T-helper 1 cell treated with Interleukin-12 subunit alpha and Interleukin-12 subunit beta and Interleukin-4 antibody, amounts not matched to agents 30 μg/mL and 1 μg/mL, for 36 hours (primary cell): ENCODE data around the gene PSEN1.

ENCODE experiments used
- H3K27ac Mint-ChIP-seq: one replicate; pipeline ENCODE4 v1.8.0; 2021; ENCODE audit warnings: mild to moderate bottlenecking, mixed read lengths
- H3K27me3 Mint-ChIP-seq: one replicate; pipeline ENCODE4 v1.8.0; 2021; ENCODE audit warnings: low read depth, mixed read lengths
- H3K36me3 Mint-ChIP-seq: one replicate; pipeline ENCODE4 v1.8.0; 2021; ENCODE audit warnings: low read depth, mixed read lengths
- H3K4me1 Mint-ChIP-seq: one replicate; pipeline ENCODE4 v1.8.0; 2021; ENCODE audit warnings: low read depth, mixed read lengths
- H3K4me3 Mint-ChIP-seq: one replicate; pipeline ENCODE4 v1.8.0; 2021; ENCODE audit warnings: mild to moderate bottlenecking, moderate library complexity, mixed read lengths
- H3K9me3 Mint-ChIP-seq: one replicate; pipeline ENCODE4 v1.8.0; 2021; ENCODE audit warnings: mixed read lengths

PSEN1 gene

GRCh38 chr14:73265721-73266046, 129.4 kb downstream of the PSEN1 start:
- H3K4me3 Mint-ChIP-seq = no peak overlapping the region
- peaks cover 5% of the 10 kb centered on the region for H3K4me1 Mint-ChIP-seq
- peaks cover 17% of the 10 kb centered on the region for H3K27me3 Mint-ChIP-seq
- H3K9me3 Mint-ChIP-seq = no peaks in the 10 kb centered on the region
- peaks cover 2% of the 10 kb centered on the region for H3K36me3 Mint-ChIP-seq
- H3K27ac Mint-ChIP-seq = no peak overlapping the region

GRCh38 chr14:73266317-73266716, 130.0 kb downstream of the PSEN1 start:
- peaks cover 22% of the 10 kb centered on the region for H3K27me3 Mint-ChIP-seq
- no peaks in the 10 kb centered on the region for H3K9me3 Mint-ChIP-seq

GRCh38 chr14:73267474-73267873, 131.2 kb downstream of the PSEN1 start:
- H3K4me3 Mint-ChIP-seq = no peak overlapping the region
- no peak overlapping the region for H3K27ac Mint-ChIP-seq
- H3K27me3 Mint-ChIP-seq = peaks cover 22% of the 10 kb centered on the region
- no peaks in the 10 kb centered on the region for H3K9me3 Mint-ChIP-seq
- H3K36me3 Mint-ChIP-seq = peaks cover 7% of the 10 kb centered on the region
- peaks cover 5% of the 10 kb centered on the region for H3K4me1 Mint-ChIP-seq

More at GRCh38 chr14:73266317-73266716, 130.0 kb downstream of the PSEN1 start:
- Mint-ChIP-seq H3K4me1 (peaks cover 5% of the 10 kb centered on the region), H3K36me3 (peaks cover 5% of the 10 kb centered on the region), H3K4me3 (no peak overlapping the region), H3K27ac (no peak overlapping the region)

- Mint-ChIP-seq H3K36me3 (peaks cover 12% of the 10 kb centered on the region), H3K4me1 (peaks cover 5% of the 10 kb centered on the region), H3K27me3 (peaks cover 22% of the 10 kb centered on the region), H3K9me3 (no peaks in the 10 kb centered on the region), H3K27ac (peak overlapping the region; percentile 13), H3K4me3 (peak overlapping the region; percentile 55)
Observed at GRCh38 chr14:73269729-73270531, 133.6 kb downstream of the PSEN1 start.

GRCh38 chr14:73272393-73272792, 136.1 kb downstream of the PSEN1 start:
- H3K36me3 Mint-ChIP-seq = peaks cover 25% of the 10 kb centered on the region
- peaks cover 5% of the 10 kb centered on the region for H3K4me1 Mint-ChIP-seq
- no peak overlapping the region for H3K27ac Mint-ChIP-seq
- H3K27me3 Mint-ChIP-seq = peaks cover 22% of the 10 kb centered on the region
- no peak overlapping the region for H3K4me3 Mint-ChIP-seq
- no peaks in the 10 kb centered on the region for H3K9me3 Mint-ChIP-seq
